Loucy (cell line): ENCODE data around the gene CD46.

Experiments used
- H2AFZ ChIP-seq: fragments of 200-600 bp; sonication (generic); 2 replicates; pipeline ENCODE4 v1.6.0; 2016; ENCODE audit warnings: antibody characterized with exemption, mild to moderate bottlenecking, low read length, moderate library complexity
- H3F3A ChIP-seq: fragments of 200-600 bp; 2 replicates; pipeline ENCODE4 v1.6.0; 2016; ENCODE audit warnings: antibody characterized with exemption, low read depth, mild to moderate bottlenecking
- H3K27me3 ChIP-seq: fragments of 200-600 bp; sonication (generic); 2 replicates; pipeline ENCODE4 v1.6.1; 2014; ENCODE audit warnings: low read length, mild to moderate bottlenecking; ENCODE audit not compliant: insufficient read depth, poor library complexity, severe bottlenecking
- H3K36me3 ChIP-seq: fragments of 200-600 bp; sonication (generic); 2 replicates; pipeline ENCODE4 v1.6.1; 2016; ENCODE audit warnings: low read length; ENCODE audit not compliant: insufficient read depth
- H3K4me1 ChIP-seq: fragments of 200-600 bp; sonication (generic); 2 replicates; pipeline ENCODE4 v1.5.1; 2014; ENCODE audit warnings: low read length, mild to moderate bottlenecking; ENCODE audit not compliant: insufficient read depth, poor library complexity, severe bottlenecking
- H3K4me2 ChIP-seq: fragments of 200-600 bp; sonication (generic); 2 replicates; pipeline ENCODE4 v1.6.0; 2014; ENCODE audit warnings: antibody characterized with exemption, low read length, low read depth, mild to moderate bottlenecking; ENCODE audit not compliant: poor library complexity, severe bottlenecking
- H3K4me3 ChIP-seq: fragments of 200-600 bp; sonication (generic); 2 replicates; pipeline ENCODE4 v1.5.1; 2014; ENCODE audit warnings: low read length, mild to moderate bottlenecking, mixed read lengths; ENCODE audit not compliant: poor library complexity, severe bottlenecking
- H3K79me2 ChIP-seq: fragments of 200-600 bp; sonication (generic); 2 replicates; pipeline ENCODE4 v1.6.1; 2014; ENCODE audit warnings: low read length; ENCODE audit not compliant: insufficient read depth
- H3K9ac ChIP-seq: fragments of 200-600 bp; sonication (generic); 2 replicates; pipeline ENCODE4 v1.6.0; 2014; ENCODE audit warnings: mild to moderate bottlenecking, low read depth, low read length, moderate library complexity; ENCODE audit not compliant: poor library complexity, severe bottlenecking
- H3K9me2 ChIP-seq: fragments of 200-600 bp; sonication (generic); replicated peaks from 2 replicates; pipeline ENCODE4 v1.6.1; 2016; ENCODE audit warnings: low read depth, low read length, mixed read lengths
- H3K9me3 ChIP-seq: fragments of 200-600 bp; sonication (generic); 2 replicates; pipeline ENCODE4 v1.6.1; 2014; ENCODE audit warnings: mild to moderate bottlenecking, antibody characterized with exemption, low read length, low read depth; ENCODE audit not compliant: insufficient read depth
- H4K20me1 ChIP-seq: fragments of 200-600 bp; sonication (generic); 2 replicates; pipeline ENCODE4 v1.6.0; 2014; ENCODE audit warnings: antibody characterized with exemption, low read length, mild to moderate bottlenecking; ENCODE audit not compliant: insufficient read depth, poor library complexity, severe bottlenecking
- EZH2phosphoT487 ChIP-seq: fragments of 200-600 bp; IDR thresholded peaks from 2 replicates; pipeline ENCODE4 v1.6.1; 2018; ENCODE audit warnings: antibody characterized with exemption, mild to moderate bottlenecking, moderate library complexity, borderline replicate concordance
- TF ChIP-seq, protein P1 (sequence below): fragments of 200-600 bp; sonication (generic); conservative IDR thresholded peaks from 2 replicates; pipeline ENCODE4 v1.5.1; 2014; ENCODE audit warnings: mild to moderate bottlenecking, antibody characterized with exemption, low read length

Gene CD46

DNA sequence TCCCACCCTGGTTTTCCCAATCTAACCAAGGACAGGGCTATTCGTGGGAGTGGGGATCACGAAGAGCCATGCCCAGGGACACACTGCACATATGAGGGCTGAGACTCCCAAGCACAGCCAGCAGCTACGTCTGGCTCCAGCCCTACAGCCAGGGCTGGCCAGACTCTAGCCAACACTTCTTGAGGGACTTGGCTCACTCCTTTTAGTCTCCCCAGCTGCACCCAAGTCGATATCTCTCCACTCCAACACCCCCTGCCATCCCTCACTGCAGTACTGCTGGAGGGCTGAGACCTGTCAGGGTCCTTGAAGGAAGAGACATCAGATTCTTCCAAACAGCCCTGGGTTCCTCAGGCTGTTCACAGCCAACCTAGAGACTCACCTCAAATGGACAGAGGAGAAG is 62.6 kb downstream of the CD46 start:
- peaks cover 92% of the 10 kb centered on the region for H3K79me2 ChIP-seq
- H2AFZ ChIP-seq, result no peak overlapping the region
- H3K9me2 ChIP-seq, result no peaks in the 10 kb centered on the region
- no peaks in the 10 kb centered on the region for H3K27me3 ChIP-seq
- no peaks in the 10 kb centered on the region for H3F3A ChIP-seq
- H3K36me3 ChIP-seq, result peaks cover 93% of the 10 kb centered on the region
- H3K9me3 ChIP-seq, result no peaks in the 10 kb centered on the region
- no peak overlapping the region for H3K4me3 ChIP-seq
- peaks cover 6% of the 10 kb centered on the region for H3K4me1 ChIP-seq
- peaks cover 95% of the 10 kb centered on the region for H4K20me1 ChIP-seq
- H3K9ac ChIP-seq, result no peak overlapping the region
- no peak overlapping the region for H3K4me2 ChIP-seq
- TF ChIP-seq, protein P1, sequence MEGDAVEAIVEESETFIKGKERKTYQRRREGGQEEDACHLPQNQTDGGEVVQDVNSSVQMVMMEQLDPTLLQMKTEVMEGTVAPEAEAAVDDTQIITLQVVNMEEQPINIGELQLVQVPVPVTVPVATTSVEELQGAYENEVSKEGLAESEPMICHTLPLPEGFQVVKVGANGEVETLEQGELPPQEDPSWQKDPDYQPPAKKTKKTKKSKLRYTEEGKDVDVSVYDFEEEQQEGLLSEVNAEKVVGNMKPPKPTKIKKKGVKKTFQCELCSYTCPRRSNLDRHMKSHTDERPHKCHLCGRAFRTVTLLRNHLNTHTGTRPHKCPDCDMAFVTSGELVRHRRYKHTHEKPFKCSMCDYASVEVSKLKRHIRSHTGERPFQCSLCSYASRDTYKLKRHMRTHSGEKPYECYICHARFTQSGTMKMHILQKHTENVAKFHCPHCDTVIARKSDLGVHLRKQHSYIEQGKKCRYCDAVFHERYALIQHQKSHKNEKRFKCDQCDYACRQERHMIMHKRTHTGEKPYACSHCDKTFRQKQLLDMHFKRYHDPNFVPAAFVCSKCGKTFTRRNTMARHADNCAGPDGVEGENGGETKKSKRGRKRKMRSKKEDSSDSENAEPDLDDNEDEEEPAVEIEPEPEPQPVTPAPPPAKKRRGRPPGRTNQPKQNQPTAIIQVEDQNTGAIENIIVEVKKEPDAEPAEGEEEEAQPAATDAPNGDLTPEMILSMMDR, result no peak
- TF ChIP-seq EZH2phosphoT487, result no peak

DNA sequence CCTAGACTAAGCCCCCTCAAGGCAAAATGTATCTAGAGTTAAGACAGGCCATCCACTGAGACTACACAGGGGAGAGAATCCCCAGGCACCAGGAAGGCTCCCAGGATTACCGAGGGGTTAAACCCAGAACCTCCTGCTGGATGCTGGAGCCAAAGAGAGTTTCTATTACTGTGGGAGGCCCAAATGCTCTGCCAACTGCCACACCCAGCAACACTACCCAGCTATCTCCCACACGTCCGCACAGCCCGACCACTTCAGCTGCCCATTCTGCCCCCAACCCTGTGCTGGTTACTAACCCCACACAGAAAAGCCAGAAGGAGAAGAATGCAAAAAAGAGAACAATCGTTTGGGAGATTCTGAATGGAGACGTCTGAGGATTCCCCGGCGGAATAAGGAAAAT is 63.6 kb downstream of the CD46 start:
- Histone ChIP-seq H3K4me3 (no peak overlapping the region), H3K9me2 (no peaks in the 10 kb centered on the region), H3K4me1 (peaks cover 6% of the 10 kb centered on the region), H3K9ac (no peak overlapping the region), H3K27me3 (no peaks in the 10 kb centered on the region), H3K4me2 (no peak overlapping the region), H3F3A (no peaks in the 10 kb centered on the region), H3K79me2 (peaks cover 92% of the 10 kb centered on the region), H2AFZ (no peak overlapping the region), H3K9me3 (no peaks in the 10 kb centered on the region), H3K36me3 (peaks cover 93% of the 10 kb centered on the region), H4K20me1 (peaks cover 95% of the 10 kb centered on the region)
- no peak for TF ChIP-seq EZH2phosphoT487
- TF ChIP-seq, protein P1, result no peak

DNA sequence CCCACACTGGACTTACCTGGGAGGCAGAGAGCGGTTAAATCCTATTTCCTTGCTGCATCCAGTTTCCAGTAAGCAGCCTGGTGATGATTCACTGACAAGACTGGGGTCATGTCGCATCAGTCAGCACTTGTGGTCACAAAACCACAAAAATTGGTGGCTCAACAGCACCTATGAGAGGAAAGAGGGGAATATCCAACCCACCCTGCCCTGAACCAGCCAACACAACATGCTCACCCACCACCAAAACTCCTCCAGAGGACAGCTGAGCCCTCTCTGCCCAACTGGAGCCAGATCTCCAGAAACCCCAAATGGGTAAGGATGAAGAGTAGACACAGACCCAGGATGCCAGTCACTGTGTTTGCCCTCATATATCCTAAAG is 64.0 kb downstream of the CD46 start:
- Histone ChIP-seq H2AFZ (no peak overlapping the region), H3K9me3 (no peaks in the 10 kb centered on the region), H3K4me3 (no peak overlapping the region), H3K4me2 (no peak overlapping the region), H3K79me2 (peaks cover 92% of the 10 kb centered on the region), H3K9me2 (no peaks in the 10 kb centered on the region), H4K20me1 (peaks cover 94% of the 10 kb centered on the region), H3K9ac (no peak overlapping the region), H3K27me3 (no peaks in the 10 kb centered on the region), H3F3A (no peaks in the 10 kb centered on the region), H3K36me3 (peaks cover 92% of the 10 kb centered on the region), H3K4me1 (peaks cover 6% of the 10 kb centered on the region)
- TF ChIP-seq EZH2phosphoT487, result no peak
- TF ChIP-seq, protein P1, result no peak
